ENCODE results near the gene HEMGN.
"Not testable (repeated sequence)": the region's sequence is repeated elsewhere in the genome, so short reads cannot be mapped to it uniquely, and the experiment has no call there.

The HEMGN gene, protein sequence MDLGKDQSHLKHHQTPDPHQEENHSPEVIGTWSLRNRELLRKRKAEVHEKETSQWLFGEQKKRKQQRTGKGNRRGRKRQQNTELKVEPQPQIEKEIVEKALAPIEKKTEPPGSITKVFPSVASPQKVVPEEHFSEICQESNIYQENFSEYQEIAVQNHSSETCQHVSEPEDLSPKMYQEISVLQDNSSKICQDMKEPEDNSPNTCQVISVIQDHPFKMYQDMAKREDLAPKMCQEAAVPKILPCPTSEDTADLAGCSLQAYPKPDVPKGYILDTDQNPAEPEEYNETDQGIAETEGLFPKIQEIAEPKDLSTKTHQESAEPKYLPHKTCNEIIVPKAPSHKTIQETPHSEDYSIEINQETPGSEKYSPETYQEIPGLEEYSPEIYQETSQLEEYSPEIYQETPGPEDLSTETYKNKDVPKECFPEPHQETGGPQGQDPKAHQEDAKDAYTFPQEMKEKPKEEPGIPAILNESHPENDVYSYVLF

GRCh38 chr9:97938081-97938644, at the start of gene HEMGN:
Gene HEMGN (minus strand): TSS chr9:97938172. CDS start chr9:97938136, 36 bp downstream.
- no peak for DNase-seq

- DNase-seq = no peak
Measured at GRCh38 chr9:97987487-97987886, 49.5 kb upstream of the HEMGN start.

DNA sequence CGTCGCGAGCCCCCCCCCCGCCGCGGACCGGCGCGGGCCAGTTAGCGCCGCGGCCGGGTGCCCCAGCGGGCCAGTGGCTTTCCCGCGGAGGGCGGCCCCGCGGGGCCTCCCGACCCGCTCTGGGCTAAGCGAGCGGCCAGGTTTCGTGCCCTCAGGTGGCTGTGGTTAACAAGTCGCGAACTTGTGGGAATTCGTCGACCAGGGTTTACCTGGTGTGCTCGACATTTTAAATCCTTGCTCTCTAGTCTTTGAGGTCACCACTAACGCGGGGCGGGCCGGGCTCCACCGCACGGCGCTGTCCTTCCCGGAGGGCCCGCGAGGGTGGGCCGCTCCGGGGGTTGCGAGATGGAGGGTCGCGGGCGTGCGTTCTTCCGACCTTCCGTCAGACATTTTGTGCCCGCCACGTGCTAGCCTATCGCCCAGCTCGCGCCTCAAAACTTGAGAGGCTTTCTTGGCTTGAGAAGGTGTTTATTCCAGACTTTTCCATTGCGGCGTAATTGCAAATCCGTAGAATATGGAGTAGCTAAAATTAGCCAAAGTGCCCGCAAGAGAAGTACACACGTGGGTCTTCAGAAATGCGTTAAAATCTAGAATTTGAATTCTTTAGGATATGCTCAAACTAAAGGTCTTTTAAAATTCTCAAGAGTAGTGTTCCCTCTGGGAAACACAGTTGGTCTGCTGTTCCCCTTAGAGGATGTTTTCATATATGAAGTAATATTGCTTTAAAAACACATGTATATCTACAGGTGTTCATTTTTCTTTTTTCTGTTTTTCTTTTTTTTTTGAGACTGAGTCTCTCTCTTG, 47.3 kb upstream of the HEMGN start:
- DNase-seq = peak; percentile 37

DNA sequence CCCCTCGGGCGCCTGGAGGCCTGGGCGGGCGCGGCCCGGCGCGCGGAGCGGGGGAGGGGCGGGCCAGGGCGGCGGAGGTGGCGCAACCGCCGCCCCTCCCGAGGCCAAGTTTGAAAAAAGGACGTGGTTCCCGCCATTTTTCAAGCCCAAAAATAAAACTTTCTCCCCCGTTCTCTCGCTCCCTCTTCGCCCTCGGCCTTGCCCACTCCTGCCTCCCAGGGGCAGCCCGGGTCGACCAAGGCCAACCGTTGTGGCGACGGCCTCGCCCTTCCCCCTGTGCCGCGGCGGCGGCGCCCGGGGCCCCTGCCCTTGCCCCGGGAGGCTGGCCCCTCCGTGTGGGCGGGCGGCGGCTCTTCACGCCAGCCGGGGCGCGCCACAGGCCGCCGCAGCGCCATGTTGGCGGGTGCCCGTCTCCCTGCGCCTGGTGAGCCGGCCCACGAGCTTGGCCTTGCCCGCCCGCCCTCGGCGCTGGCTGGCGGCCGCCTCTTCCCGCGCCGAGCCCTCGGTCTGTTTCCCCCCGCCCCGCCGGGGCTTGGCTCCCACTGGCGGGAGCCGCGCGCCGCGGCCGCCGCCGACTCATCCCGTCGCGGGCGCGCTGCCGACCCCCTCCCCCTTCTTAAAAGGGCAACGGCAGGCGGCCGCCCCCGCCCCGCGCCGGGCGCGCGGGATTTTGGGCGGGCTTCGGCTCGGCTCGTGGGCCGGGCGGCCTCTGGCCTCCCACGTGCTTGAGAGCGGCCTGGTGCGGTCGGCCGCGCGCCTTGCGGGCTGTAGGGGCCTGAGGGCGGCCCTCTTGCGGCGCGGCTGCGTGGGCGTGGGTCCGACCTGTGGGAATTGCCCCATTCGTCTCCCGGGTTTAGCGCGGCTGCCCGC, 46.5 kb upstream of the HEMGN start:
- DNase-seq = peak; percentile 86

GRCh38 chr9:97983589-97984187, 45.7 kb upstream of the HEMGN start:
- peak; percentile 75 for DNase-seq

- peak; percentile 96 for DNase-seq
Measured at GRCh38 chr9:97982683-97983588, 45.0 kb upstream of the HEMGN start, which contains the start of gene ANP32B. Gene ANP32B (plus strand): TSS chr9:97983341. CDS start chr9:97983556, 215 bp downstream.

DNA sequence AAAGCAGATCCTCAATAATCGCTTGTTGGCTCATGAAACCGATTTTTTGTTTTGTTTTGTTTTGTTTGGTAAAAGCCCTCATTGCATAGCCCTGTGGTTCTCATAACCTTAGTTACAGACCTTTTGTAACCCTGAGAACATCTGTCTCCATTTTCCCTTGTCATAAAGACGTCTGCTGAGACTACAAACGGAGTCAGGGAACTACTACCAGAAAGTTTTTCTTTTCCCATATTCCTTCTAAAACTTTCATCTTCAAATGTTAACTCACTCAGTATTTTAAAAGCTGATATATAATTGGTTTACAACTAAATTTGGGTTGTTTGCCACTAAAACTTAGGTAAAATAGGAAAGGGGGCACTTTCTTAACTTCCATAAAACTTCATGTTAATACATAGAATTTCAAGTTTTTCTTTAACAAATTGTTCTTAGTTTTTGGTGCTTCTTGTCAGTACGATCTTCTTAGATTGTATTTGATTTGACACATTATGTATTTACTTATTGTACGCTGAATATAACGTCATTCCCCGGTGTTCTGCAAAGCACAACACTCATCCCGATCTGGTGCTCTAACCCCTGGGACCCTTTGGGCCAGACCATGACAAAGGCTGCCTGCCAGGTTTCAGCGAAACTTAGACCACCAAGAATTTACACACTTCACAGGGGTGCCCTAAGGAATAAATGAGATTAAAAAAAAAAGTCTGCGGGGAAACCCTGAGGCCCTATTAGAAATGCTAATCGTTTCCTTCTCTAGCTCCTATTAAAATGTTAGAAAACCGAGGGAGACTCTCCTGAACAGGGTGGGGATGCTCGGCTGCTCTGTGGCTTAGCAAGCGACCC, 44.1 kb upstream of the HEMGN start:
- DNase-seq = no peak

DNA sequence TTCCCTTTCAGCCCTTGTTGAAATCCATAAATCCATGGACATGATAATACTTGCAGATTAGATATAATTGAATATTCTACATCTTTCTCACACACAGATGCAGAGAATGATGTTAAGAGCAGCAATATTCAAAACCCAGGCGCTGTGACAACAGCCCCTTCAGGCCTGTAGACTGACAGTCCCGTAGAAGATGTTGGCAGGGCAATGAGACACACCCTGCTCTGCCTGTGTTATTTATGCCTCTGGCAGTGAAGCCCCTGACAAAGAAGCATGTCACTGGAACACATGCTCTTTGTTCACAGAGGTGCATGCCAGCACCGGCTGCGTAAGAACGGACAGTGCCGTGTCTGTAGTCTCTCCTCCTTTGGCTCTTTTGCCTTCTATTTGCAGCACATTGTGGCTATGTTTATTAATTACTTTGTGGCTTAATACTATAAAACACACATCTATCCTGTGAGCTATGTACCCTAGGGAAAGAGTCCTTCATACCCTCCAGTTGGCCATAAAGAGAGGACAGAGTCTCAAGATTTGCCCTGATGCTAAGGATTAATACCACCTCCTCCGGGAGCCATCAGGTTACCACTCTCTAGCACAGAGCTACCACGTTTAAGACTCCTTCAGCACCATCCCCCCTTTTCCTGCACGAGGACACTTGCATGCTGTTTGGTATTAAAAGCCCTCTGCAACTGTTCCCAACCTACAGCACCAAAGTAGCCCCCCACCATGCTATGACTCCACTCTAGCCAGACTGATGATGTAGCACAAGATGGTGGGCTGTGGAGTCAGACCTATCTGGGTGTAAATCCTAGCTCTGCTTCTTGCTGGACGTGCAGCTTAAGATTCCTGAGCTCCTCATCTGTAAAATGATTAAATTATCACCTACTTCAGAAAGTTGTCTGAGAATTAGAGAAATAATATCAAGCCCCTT, 43.2 kb upstream of the HEMGN start:
- DNase-seq = peak; percentile 59

GRCh38 chr9:97980479-97980803, 42.5 kb upstream of the HEMGN start:
- peak; percentile 44 for DNase-seq

- no peak for DNase-seq
Measured at GRCh38 chr9:97979788-97980478, 42.0 kb upstream of the HEMGN start.

GRCh38 chr9:97978371-97979130, 40.6 kb upstream of the HEMGN start:
- DNase-seq = no peak

DNA sequence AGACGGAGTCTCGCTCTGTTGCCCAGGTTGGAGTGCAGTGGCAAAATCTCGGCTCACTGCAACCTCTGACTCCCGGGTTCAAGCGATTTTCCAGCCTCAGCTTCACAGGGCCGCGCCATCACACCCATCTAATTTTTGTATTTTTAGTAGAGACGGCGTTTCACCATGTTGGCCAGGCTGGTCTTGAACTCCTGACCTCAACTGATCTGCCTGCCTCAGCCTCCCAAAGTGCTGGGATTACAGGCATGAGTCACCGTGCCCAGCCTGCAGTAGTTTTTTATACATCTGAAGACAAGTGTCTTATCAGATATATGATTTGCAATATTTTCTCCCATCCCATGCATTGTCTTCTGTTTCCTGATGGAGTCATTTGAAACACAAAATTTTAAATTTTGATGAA, 38.7 kb upstream of the HEMGN start:
- not testable (repeated sequence) for DNase-seq

GRCh38 chr9:97975376-97975775, 37.4 kb upstream of the HEMGN start:
- DNase-seq = no peak

- DNase-seq = no peak
Measured at GRCh38 chr9:97972753-97973152, 34.8 kb upstream of the HEMGN start.

- no peak for DNase-seq
Measured at GRCh38 chr9:97970165-97970564, 32.2 kb upstream of the HEMGN start.

GRCh38 chr9:97969014-97969413, 31.0 kb upstream of the HEMGN start:
- no peak for DNase-seq

DNA sequence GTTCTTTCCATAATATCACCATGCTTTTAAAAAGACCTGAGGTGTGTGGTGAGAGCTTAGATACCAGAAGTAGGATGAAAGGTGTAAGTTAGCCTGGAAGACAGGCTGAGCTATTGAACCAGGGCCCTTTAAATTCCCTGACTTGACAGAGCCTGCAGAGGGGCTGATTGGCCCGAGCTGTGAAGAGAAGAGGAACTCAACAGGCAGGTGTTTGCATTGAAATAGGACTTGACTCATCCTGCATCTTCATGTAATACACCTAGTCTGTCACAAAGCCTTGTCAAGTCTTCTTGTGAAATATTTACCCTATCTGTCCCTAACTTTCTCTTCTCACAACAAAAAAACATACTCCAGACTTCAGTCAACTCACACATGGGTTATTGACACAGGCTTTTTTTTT, 28.5 kb upstream of the HEMGN start:
- DNase-seq = no peak

All from left hindlimb (tissue), 1 donor.